NCI-H2107 (cell line): ENCODE data around the gene TNS3.

Source experiments
- DNase-seq: peaks from one replicate; lab custom pipeline; 2025; lab: John Stamatoyannopoulos, UW

Gene TNS3

GRCh38 chr7:47485640-47486435 lies 96.1 kb downstream of the TNS3 start:
- no peak for DNase-seq

DNA sequence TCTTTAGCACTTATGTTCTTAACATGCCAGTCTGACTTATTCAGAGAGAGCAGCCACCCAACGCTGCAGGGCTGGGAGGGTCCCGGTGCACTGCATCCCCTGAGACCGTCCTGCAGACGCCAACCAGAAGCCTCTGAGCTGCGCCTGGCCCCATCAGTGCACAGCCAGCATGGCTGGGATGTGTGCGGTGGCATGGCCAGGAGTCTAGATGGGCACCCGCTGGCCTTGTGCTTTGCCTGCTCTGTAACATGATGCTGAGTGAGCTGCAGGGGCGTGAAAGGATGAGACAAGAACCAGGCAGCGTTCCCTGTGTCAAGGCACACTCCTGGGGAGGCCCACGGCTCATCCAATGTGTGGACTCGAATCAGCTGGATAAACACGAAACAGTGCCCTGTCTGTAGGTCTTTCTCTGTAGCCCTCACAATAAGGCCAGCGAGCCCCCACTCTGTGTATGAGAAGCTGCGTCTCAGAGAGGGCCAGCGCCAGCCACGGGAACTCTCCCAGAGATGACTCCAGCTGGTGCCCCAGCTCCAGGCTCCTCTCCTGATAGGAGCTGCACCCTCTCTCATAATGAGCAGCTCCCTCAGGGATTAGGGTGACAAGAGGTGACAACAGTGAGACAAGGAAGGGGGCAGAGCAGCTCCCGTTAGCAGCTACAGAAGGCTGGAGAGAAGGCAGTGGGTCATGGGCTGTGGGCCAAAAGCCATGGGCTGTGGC lies 96.8 kb downstream of the TNS3 start:
- DNase-seq, result peak; percentile 48

- DNase-seq, result no peak
These were observed 97.5 kb downstream of the TNS3 start for GRCh38 chr7:47484457-47484856.

GRCh38 chr7:47483604-47484273 lies 98.2 kb downstream of the TNS3 start:
- no peak for DNase-seq

GRCh38 chr7:47482013-47482875 lies 99.7 kb downstream of the TNS3 start:
- DNase-seq, result no peak

GRCh38 chr7:47481541-47482012 lies 100.3 kb downstream of the TNS3 start:
- DNase-seq, result no peak

DNA sequence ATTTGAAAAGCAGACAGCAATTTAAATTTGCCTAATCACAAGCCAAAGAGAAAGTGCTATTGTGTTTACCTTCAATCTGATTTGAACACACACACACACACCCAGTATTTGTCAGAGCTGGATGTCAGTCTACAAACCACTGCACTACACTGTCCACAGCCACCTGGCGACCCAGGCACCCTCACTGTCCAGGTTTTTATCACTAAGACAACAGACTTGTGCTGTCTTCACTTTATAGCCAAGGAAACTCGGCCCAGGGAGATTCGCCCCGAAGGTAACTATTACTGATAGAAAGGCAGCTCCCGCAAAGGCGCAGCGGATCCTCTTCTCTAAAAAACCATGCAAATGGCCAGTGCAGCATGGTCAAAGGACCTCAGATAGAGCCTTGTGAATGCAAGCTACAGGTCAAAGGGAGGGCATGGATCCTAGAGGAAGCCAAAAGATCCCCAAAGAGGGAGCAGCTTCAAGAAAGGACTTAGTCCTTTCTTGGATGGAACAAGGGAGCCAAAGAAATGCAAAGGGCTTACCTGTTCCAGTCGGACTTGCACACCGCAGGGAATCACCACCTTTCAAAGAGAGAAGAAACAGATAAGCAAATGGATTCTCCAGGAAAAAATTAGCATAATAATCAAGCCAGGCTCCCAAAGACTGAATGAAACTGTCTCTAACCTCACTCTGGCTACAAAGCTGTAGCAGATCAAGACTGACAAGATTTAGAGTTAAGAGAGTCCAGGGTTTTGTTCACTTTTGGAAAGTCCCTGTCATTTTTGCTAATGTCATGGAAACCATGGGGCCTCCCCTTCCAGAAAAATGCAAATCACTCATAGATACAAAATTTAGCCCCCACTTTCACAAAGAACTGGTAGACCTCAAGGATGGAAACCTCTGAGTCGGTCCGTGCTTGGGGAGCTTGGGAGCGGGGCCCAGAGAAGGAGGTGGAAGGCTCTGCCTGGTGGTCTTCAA lies 101.1 kb downstream of the TNS3 start:
- DNase-seq, result no peak

DNA sequence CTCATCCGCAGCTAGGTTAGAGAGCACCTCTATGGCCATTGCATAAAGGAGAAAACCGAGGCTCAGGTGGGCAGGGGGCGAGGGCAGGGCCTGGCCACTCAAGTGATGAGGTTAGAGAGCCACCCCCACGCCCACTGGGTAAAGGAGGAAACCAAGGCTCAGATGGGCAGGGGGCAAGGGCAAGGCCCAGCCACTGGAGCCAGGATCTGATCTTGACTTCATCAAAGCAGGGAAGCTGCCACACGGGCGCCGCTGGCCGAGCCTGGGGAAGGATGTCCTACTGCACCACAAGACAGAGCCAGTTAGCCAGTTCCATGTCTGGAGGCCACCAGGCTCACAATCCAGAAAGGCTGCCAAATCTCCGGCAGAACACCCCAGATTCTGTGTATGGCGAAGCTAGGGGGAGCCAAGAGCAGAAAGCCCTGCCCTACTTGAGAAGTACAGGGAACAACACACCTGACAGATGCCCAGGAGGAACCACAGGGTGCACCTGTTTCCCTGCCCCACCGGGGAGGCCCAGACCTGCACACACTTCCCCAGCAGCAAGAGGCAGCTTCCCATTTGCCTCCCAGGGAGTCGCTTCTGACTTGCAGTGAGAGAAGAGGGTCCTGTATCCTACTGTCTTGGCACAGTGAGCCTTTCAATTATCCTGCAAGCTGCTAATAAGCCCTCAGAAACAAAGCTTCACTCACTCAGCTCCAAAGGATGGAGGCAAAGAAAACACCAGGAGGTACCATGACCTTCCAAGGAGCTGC lies 101.9 kb downstream of the TNS3 start:
- no peak for DNase-seq

- DNase-seq, result no peak
These were observed 102.8 kb downstream of the TNS3 start for GRCh38 chr7:47478926-47479711.

DNA sequence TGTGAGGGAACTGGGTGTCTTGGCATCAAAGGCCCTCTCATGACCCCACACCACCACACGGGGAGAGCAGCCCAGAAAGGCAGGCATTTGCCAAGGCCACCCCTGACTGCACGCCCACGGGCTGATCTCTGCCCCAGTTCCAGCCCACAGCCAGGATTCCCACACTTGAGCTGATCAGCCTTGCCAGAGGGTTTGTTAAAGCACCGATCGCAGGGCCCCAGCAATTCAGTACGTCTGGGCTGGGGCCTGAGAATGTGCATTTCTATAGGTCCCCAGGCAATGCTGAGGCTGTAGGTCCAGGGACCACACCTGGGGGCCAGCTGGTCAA lies 103.9 kb downstream of the TNS3 start:
- DNase-seq, result no peak

GRCh38 chr7:47477191-47478016 lies 104.5 kb downstream of the TNS3 start:
- DNase-seq, result peak; percentile 32

DNA sequence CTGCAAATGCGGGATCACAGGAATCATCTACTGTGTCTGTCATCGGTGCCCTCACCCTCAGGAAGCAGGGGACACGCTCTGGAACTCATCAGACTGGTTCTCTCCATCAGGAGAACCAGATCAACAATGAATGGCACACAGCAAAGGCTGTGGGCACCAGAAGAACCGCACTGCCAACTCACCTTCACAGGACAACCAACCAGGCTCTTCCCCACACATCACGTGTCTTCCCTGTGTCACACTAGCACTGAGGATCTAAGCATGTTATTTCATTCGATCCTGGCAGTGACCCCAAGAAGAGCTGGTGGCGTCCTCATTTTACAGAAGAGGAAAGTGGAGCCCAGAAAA lies 106.1 kb downstream of the TNS3 start:
- DNase-seq, result no peak

- peak; percentile 61 for DNase-seq
These were observed 106.7 kb downstream of the TNS3 start for GRCh38 chr7:47474937-47475879.

- DNase-seq, result no peak
These were observed 107.5 kb downstream of the TNS3 start for GRCh38 chr7:47474211-47474936.

- DNase-seq, result no peak
These were observed 108.3 kb downstream of the TNS3 start for GRCh38 chr7:47473499-47474210.
